GM18867 (cell line): ENCODE data around the gene CRIP3.

Experiments used
- ATAC-seq: cut with Tn5 transposase; IDR thresholded peaks from one replicate; pipeline ENCODE4 v1.9.1; 2021; ENCODE audit warnings: mild to moderate bottlenecking, moderate library complexity; ENCODE audit not compliant: unreplicated experiment

CRIP3 gene

GRCh38 chr6:43274916-43275597 is 33.6 kb downstream of the CRIP3 start:
- ATAC-seq, result no peak

- no peak for ATAC-seq
These were observed 34.3 kb downstream of the CRIP3 start for GRCh38 chr6:43274127-43274915.

GRCh38 chr6:43273707-43274106 is 34.9 kb downstream of the CRIP3 start:
- no peak for ATAC-seq

- no peak for ATAC-seq
These were observed 36.7 kb downstream of the CRIP3 start for GRCh38 chr6:43271944-43272343.

GRCh38 chr6:43271103-43271815 is 37.4 kb downstream of the CRIP3 start:
- ATAC-seq, result peak; percentile 47

GRCh38 chr6:43269273-43270007 is 39.2 kb downstream of the CRIP3 start:
- no peak for ATAC-seq

GRCh38 chr6:43268782-43269272 is 39.8 kb downstream of the CRIP3 start:
- no peak for ATAC-seq

GRCh38 chr6:43268355-43268700 is 40.3 kb downstream of the CRIP3 start:
- ATAC-seq, result no peak

- ATAC-seq, result no peak
These were observed 40.8 kb downstream of the CRIP3 start for GRCh38 chr6:43267619-43268354.

GRCh38 chr6:43265564-43265963 is 43.1 kb downstream of the CRIP3 start:
- ATAC-seq, result no peak

GRCh38 chr6:43264599-43265145 is 44.0 kb downstream of the CRIP3 start:
- ATAC-seq, result no peak

GRCh38 chr6:43263314-43264178 is 45.1 kb downstream of the CRIP3 start:
- peak; percentile 71 for ATAC-seq

- no peak for ATAC-seq
These were observed 45.8 kb downstream of the CRIP3 start for GRCh38 chr6:43262780-43263313.

- no peak for ATAC-seq
These were observed 46.4 kb downstream of the CRIP3 start for GRCh38 chr6:43262000-43262779.

GRCh38 chr6:43261198-43261597 is 47.4 kb downstream of the CRIP3 start:
- ATAC-seq, result no peak

- no peak for ATAC-seq
These were observed 47.8 kb downstream of the CRIP3 start for GRCh38 chr6:43260791-43261190.

- ATAC-seq, result no peak
These were observed 49.6 kb downstream of the CRIP3 start for GRCh38 chr6:43258807-43259686.
